HG02678 (cell line): ENCODE data around the gene PCDHA4.
"Not testable (repeated sequence)": the region's sequence is repeated elsewhere in the genome, so short reads cannot be mapped to it uniquely, and the experiment has no call there.

Experiments used
- ATAC-seq: cut with Tn5 transposase; IDR thresholded peaks from one replicate; pipeline ENCODE4 v1.9.1; 2021; ENCODE audit warnings: mild to moderate bottlenecking, moderate library complexity; ENCODE audit not compliant: unreplicated experiment

The PCDHA4 gene

DNA sequence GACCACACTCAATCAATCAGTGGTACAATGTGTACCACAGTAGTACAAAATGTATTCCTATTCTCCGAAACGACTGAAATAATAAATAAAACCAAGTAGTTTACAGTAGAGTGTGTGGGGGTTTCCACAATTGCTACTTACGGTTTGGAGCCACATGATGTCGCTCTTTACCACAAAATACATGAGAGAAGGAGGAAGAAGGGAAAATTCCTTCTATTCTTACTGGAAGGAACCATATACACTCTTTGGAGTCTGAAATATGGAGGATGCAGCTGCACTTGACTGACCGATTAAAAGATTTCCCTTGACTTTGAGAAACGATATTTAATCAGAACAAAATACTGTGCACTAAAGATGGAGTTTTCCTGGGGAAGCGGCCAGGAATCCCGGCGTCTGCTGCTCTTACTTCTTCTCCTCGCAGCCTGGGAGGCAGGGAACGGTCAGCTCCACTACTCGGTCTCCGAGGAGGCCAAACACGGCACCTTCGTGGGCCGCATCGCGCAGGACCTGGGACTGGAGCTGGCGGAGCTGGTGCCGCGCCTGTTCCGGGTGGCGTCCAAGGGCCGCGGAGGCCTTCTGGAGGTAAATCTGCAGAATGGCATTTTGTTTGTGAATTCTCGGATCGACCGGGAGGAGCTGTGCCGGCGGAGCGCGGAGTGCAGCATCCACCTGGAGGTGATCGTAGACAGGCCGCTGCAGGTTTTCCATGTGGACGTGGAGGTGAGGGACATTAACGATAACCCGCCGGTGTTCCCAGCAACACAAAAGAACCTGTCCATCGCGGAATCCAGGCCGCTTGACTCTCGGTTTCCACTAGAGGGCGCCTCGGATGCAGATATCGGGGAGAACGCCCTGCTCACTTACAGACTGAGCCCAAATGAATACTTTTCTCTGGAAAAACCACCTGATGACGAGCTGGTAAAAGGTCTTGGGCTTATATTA lies at the start of gene PCDHA4:
TSS of gene PCDHA4 (plus strand) at position 235 of the 942 bp plus-strand sequence.
- ATAC-seq: no peak

GRCh38 chr5:140764177-140764973 lies 42.5 kb upstream of the PCDHA4 start:
- no peak for ATAC-seq

DNA sequence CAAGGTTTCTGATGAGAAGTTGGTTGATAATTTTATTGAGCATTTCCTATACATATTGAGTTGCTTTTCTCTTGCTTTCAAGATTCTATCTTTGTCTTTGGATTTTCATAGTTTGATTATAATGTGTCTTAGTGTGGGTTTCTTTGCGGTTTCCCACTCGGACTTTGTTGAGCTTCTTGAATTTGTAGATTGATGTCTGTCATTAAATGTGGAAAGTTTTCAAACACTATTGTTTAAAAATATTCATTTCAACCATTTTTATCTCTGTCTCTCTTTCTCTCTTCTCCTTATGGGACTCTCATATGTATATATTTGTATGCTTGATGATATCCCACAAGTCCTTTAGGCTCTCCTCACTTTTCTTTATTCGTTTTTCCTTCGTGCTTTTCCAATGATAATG lies 39.4 kb upstream of the PCDHA4 start:
- no peak for ATAC-seq

DNA sequence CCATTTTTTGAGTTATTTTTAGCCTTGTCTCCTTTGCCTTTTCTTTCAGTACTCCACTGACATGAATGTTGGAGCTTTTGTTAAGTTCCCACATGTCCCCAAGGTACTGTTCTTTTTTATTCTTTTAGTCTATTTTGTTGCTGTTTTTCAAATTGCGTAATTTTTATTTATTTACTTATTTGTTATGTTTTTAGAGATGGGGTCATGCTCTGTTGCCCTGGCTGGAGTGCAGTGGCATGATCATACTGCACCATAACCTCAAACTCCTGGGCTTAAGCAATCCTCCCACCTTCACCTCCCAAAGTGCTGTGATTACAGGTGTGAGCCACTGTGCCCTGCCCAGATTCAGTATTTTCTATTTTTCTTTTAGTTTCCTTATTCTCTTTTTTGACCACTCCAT lies 26.4 kb upstream of the PCDHA4 start:
- ATAC-seq: no peak

GRCh38 chr5:140785905-140786686 lies 20.8 kb upstream of the PCDHA4 start, which contains the start of gene PCDHA1:
Gene PCDHA1, plus strand, starts transcription at chr5:140786140.
- no peak for ATAC-seq

DNA sequence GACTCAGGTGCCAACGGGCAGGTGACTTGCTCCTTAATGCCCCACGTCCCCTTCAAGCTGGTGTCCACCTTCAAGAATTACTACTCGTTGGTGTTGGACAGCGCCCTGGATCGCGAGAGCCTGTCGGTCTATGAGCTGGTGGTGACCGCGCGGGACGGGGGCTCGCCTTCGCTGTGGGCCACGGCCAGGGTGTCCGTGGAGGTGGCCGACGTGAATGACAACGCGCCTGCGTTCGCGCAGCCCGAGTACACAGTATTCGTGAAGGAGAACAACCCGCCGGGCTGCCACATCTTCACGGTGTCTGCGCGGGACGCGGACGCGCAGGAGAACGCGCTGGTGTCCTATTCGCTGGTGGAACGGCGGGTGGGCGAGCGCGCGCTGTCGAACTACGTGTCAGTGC lies 19.4 kb upstream of the PCDHA4 start:
- not testable (repeated sequence) for ATAC-seq

- not testable (repeated sequence) for ATAC-seq
Observed at GRCh38 chr5:140787849-140788504, 18.9 kb upstream of the PCDHA4 start.

DNA sequence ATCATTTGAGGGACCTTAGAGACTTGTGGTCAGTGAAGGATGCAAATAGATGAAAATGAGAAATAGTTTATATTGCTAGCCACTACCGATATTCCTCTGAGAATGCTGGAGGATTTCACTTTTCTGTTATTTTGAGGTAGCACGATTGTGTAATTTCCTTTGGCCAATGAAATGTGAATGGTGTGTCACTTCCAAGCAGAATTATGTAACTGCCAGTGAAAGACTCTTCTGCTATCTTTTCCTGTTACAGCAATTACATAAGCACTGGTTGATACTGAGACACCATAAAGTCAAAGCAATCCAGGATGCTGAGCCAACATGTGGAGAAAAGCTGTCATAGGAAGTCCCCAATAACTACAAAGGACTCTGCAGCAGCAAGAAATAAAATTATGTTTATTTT lies 15.8 kb upstream of the PCDHA4 start:
- no peak for ATAC-seq

DNA sequence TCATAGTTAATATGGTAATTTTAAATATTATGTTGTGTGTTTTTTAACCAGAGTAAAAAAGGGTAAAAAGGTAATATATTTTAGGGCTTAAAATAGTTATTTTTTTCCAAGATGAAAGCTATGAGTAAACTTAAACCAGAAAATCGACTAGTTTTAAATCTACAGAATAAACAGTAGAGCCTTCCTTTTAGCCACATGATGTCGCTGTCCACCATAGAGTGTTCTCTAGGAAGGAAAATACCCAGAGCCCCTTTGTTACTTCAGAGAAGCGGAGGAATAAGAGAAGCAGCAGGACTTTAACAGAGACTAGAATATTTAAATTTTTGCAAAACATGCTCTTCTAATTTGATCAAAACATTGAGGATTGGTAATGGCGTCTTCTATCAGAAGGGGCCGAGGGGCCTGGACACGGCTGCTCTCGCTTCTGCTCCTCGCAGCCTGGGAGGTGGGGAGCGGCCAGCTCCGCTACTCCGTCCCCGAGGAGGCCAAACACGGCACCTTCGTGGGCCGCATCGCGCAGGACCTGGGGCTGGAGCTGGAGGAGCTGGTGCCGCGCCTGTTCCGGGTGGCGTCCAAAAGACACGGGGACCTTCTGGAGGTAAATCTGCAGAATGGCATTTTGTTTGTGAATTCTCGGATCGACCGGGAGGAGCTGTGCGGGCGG lies 12.1 kb upstream of the PCDHA4 start, which contains the start of gene PCDHA2:
TSS of gene PCDHA2 (plus strand) at position 258 of the 664 bp plus-strand sequence.
- ATAC-seq: no peak

DNA sequence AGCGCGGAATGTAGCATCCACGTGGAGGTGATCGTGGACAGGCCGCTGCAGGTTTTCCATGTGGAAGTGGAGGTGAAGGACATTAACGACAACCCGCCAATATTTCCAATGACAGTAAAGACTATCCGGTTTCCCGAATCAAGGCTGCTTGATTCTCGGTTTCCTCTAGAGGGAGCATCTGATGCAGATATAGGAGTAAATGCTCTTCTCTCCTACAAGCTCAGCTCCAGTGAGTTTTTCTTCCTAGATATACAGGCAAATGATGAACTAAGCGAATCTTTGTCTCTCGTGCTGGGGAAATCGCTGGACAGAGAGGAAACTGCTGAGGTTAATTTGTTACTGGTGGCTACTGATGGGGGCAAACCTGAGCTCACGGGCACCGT lies 11.6 kb upstream of the PCDHA4 start:
- no peak for ATAC-seq

- not testable (repeated sequence) for ATAC-seq
Observed at GRCh38 chr5:140796072-140796717, 10.7 kb upstream of the PCDHA4 start.

DNA sequence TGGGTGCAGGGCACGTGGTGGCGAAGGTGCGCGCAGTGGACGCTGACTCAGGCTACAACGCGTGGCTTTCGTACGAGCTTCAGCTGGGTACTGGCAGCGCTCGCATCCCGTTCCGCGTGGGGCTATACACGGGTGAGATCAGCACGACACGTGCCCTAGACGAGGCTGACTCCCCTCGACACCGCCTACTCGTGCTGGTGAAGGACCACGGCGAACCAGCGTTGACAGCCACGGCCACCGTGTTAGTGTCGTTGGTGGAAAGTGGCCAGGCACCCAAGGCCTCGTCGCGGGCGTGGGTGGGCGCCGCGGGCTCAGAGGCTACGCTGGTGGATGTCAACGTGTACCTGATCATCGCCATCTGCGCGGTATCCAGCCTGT lies 10.2 kb upstream of the PCDHA4 start:
- ATAC-seq: no peak

DNA sequence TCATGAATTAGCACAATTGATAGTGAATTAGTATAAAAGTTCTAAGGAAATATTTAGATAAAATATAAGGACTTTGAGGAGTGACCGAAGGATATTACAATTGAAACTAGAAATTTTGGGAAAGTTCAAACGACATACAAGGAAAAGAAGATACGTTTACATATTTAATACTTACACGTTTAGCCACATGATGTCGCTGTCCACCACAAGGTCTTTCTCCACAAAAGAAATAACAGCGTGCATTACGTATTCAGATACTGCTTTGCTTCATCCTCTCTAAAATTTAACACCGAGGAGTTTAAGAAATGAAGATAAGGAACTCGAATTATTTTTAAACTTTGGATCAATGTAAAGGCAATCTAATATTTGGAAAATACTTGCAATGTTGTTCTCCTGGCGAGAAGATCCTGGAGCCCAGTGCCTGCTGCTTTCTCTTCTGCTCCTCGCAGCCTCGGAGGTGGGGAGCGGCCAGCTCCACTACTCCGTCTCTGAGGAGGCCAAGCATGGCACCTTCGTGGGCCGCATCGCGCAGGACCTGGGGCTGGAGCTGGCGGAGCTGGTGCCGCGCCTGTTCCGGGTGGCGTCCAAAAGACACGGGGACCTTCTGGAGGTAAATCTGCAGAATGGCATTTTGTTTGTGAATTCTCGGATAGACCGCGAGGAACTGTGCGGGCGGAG lies 5.9 kb upstream of the PCDHA4 start, which contains the start of gene PCDHA3:
TSS of gene PCDHA3 (plus strand) at position 242 of the 678 bp plus-strand sequence.
- no peak for ATAC-seq

GRCh38 chr5:140801494-140801841 lies 5.4 kb upstream of the PCDHA4 start:
- ATAC-seq: no peak

- ATAC-seq: not testable (repeated sequence)
Observed at GRCh38 chr5:140802381-140802780, 4.5 kb upstream of the PCDHA4 start.

DNA sequence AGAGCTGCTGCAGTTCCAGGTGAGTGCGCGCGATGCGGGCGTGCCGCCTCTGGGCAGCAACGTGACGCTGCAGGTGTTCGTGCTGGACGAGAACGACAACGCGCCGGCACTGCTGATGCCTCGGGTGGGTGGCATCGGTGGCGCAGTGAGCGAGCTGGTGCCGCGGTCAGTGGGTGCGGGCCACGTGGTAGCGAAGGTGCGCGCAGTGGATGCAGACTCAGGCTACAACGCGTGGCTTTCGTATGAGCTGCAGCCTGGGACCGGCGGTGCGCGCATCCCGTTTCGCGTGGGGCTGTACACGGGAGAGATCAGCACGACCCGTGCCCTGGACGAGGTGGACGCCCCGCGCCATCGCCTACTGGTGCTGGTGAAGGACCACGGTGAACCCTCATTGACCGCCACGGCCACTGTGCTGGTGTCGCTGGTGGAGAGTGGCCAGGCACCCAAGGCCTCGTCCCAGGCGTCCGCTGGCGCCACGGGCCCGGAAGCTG lies 4.0 kb upstream of the PCDHA4 start:
- ATAC-seq: no peak

DNA sequence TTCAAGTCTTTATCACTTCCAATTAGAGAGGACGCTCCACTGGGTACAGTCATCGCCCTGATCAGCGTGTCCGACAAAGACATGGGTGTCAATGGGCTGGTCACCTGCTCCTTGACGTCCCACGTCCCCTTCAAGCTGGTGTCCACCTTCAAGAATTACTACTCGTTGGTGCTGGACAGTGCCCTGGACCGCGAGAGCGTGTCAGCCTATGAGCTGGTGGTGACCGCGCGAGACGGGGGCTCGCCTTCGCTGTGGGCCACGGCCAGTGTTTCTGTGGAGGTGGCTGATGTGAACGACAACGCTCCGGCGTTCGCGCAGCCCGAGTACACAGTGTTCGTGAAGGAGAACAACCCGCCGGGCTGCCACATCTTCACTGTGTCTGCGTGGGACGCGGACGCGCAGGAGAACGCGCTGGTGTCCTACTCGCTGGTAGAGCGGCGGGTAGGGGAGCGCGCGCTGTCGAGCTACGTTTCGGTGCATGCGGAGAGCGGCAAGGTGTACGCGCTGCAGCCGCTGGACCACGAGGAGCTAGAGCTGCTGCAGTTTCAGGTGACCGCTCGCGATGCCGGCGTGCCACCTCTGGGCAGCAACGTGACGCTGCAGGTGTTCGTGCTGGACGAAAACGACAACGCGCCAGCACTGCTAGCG lies 1.5 kb downstream of the PCDHA4 start:
- ATAC-seq: not testable (repeated sequence)

- no peak for ATAC-seq
Observed at GRCh38 chr5:140808889-140809291, 2.0 kb downstream of the PCDHA4 start.
